H9 (cell line): ENCODE measurements around the gene UPP1. TPM values are rescaled to one million over a fixed set of nuclear protein-coding genes. Genes with fewer than 3 reads are reported as not detected.
A peak's percentile ranks its signal among the peaks of the same experiment; 100 is the strongest.

Source experiments
- DNase-seq: peaks from one replicate; pipeline ENCODE4 v3.0.0-alpha.2; 2017
- H2AFZ ChIP-seq: one replicate; pipeline ENCODE4 v1.6.1; 2013; ENCODE audit warnings: mild to moderate bottlenecking, low read length, control low read depth, moderate library complexity
- H2AK5ac ChIP-seq: 2 replicates; pipeline ENCODE4 v1.6.1; 2013; ENCODE audit warnings: low read length, control low read depth, mixed read lengths; ENCODE audit not compliant: insufficient read length
- H2BK120ac ChIP-seq: one replicate; pipeline ENCODE4 v1.6.1; 2013; ENCODE audit warnings: low read depth, mild to moderate bottlenecking, low read length, control low read depth, inconsistent platforms; ENCODE audit not compliant: poor library complexity, severe bottlenecking
- H2BK12ac ChIP-seq: 2 replicates; pipeline ENCODE4 v1.6.1; 2013; ENCODE audit warnings: low read length, control low read depth, mixed read lengths, low read depth; ENCODE audit not compliant: insufficient read length
- H2BK15ac ChIP-seq: 2 replicates; pipeline ENCODE4 v1.6.1; 2013; ENCODE audit warnings: low read depth, low read length, control low read depth
- H2BK20ac ChIP-seq: one replicate; pipeline ENCODE4 v1.6.1; 2013; ENCODE audit warnings: low read depth, mild to moderate bottlenecking, low read length, control low read depth, inconsistent platforms; ENCODE audit not compliant: poor library complexity, severe bottlenecking
- H2BK5ac ChIP-seq: 2 replicates; pipeline ENCODE4 v1.6.1; 2013; ENCODE audit warnings: low read length, control low read depth, mixed read lengths; ENCODE audit not compliant: insufficient read length
- H3K14ac ChIP-seq: 2 replicates; pipeline ENCODE4 v1.6.1; 2013; ENCODE audit warnings: low read length, control low read depth; ENCODE audit not compliant: insufficient read depth
- H3K18ac ChIP-seq: 2 replicates; pipeline ENCODE4 v1.6.1; 2013; ENCODE audit warnings: low read depth, mild to moderate bottlenecking, mixed read lengths, low read length, control low read depth; ENCODE audit not compliant: insufficient read length
- H3K23ac ChIP-seq: 2 replicates; pipeline ENCODE4 v1.6.1; 2013; ENCODE audit warnings: low read length, control low read depth, mixed read lengths, low read depth; ENCODE audit not compliant: insufficient read length
- H3K23me2 ChIP-seq: 2 replicates; pipeline ENCODE4 v1.6.1; 2013; ENCODE audit warnings: low read depth, mild to moderate bottlenecking, mixed read lengths, low read length, control low read depth; ENCODE audit not compliant: insufficient read length, poor library complexity, severe bottlenecking
- H3K27ac ChIP-seq: 2 replicates; pipeline ENCODE4 v1.5.1; 2013; ENCODE audit warnings: low read length, control low read depth, mixed read lengths, low read depth; ENCODE audit not compliant: insufficient read length
- H3K27me3 ChIP-seq: 2 replicates; pipeline ENCODE4 v1.6.1; 2013; ENCODE audit warnings: low read length, control low read depth, inconsistent platforms; ENCODE audit not compliant: insufficient read depth
- H3K4ac ChIP-seq: 2 replicates; pipeline ENCODE4 v1.6.1; 2013; ENCODE audit warnings: low read depth, mild to moderate bottlenecking, control low read depth, inconsistent platforms, low read length, moderate library complexity
- H3K4me1 ChIP-seq: 2 replicates; pipeline ENCODE4 v1.6.1; 2013; ENCODE audit warnings: low read length, control low read depth, inconsistent platforms; ENCODE audit not compliant: insufficient read depth
- H3K4me2 ChIP-seq: 2 replicates; pipeline ENCODE4 v1.6.1; 2013; ENCODE audit warnings: low read length, control low read depth, mixed read lengths; ENCODE audit not compliant: insufficient read length, insufficient read depth
- H3K56ac ChIP-seq: 2 replicates; pipeline ENCODE4 v1.6.1; 2013; ENCODE audit warnings: low read depth, mild to moderate bottlenecking, mixed read lengths, low read length, control low read depth; ENCODE audit not compliant: insufficient read length
- H3K79me1 ChIP-seq: 2 replicates; pipeline ENCODE4 v1.6.1; 2013; ENCODE audit warnings: low read depth, mild to moderate bottlenecking, moderate library complexity, low read length, control low read depth, inconsistent platforms; ENCODE audit not compliant: insufficient read depth, poor library complexity, severe bottlenecking
- H3K79me2 ChIP-seq: 2 replicates; pipeline ENCODE4 v1.6.1; 2013; ENCODE audit warnings: low read length, control low read depth, inconsistent platforms; ENCODE audit not compliant: insufficient read depth
- H3K9ac ChIP-seq: 2 replicates; pipeline ENCODE4 v1.6.1; 2013; ENCODE audit warnings: low read length, control low read depth, mixed read lengths; ENCODE audit not compliant: insufficient read length; ENCODE audit errors: extremely low read depth
- H3K9me3 ChIP-seq: one replicate; pipeline ENCODE4 v1.6.1; 2013; ENCODE audit warnings: low read depth, low read length, inconsistent platforms; ENCODE audit not compliant: control insufficient read depth
- H3T11ph ChIP-seq: one replicate; pipeline ENCODE4 v1.6.1; 2013; ENCODE audit warnings: mild to moderate bottlenecking, low read length, control low read depth, inconsistent platforms
- H4K20me1 ChIP-seq: one replicate; pipeline ENCODE4 v1.6.1; 2013; ENCODE audit not compliant: control insufficient read depth, insufficient read length, insufficient read depth
- H4K5ac ChIP-seq: 2 replicates; pipeline ENCODE4 v1.6.1; 2013; ENCODE audit warnings: low read depth, mild to moderate bottlenecking, mixed read lengths, low read length, control low read depth; ENCODE audit not compliant: insufficient read length
- H4K8ac ChIP-seq: replicated peaks from 2 replicates; pipeline ENCODE4 v1.6.1; 2013; ENCODE audit warnings: low read length, control low read depth, mixed read lengths, low read depth; ENCODE audit not compliant: insufficient read length
- H4K91ac ChIP-seq: 2 replicates; pipeline ENCODE4 v1.6.1; 2013; ENCODE audit warnings: low read depth, mild to moderate bottlenecking, moderate library complexity, mixed read lengths, low read length, control low read depth; ENCODE audit not compliant: insufficient read length
- H3K27ac Mint-ChIP-seq, 3 experiments: 2 replicates in 2 of 3; 3 replicates in 1 of 3; pipeline ENCODE4 v1.8.0; 2020 to 2021; ENCODE audit warnings: mixed read lengths in 3 of 3, mild to moderate bottlenecking in 1 of 3, moderate library complexity in 1 of 3
- H3K27me3 Mint-ChIP-seq: 2 replicates; pipeline ENCODE4 v1.8.0; 2021; ENCODE audit warnings: low read depth, mild to moderate bottlenecking, moderate library complexity, mixed read lengths
- H3K36me3 Mint-ChIP-seq, 3 experiments: 2 replicates in 2 of 3; 3 replicates in 1 of 3; pipeline ENCODE4 v1.8.0; 2020 to 2021; ENCODE audit warnings: low read depth in 3 of 3, mixed read lengths in 3 of 3; ENCODE audit not compliant: insufficient read depth in 1 of 3
- H3K4me1 Mint-ChIP-seq, 2 experiments: 2 replicates each; pipeline ENCODE4 v1.8.0; 2020; ENCODE audit warnings: mixed read lengths in 2 of 2
- H3K4me3 Mint-ChIP-seq, 2 experiments: 2 replicates in 1 of 2; 3 replicates in 1 of 2; pipeline ENCODE4 v1.8.0; 2020 to 2021; ENCODE audit warnings: mild to moderate bottlenecking in 2 of 2, mixed read lengths in 2 of 2, moderate library complexity in 1 of 2
- H3K9me3 Mint-ChIP-seq, 2 experiments: 2 replicates in 1 of 2; 3 replicates in 1 of 2; pipeline ENCODE4 v1.8.0; 2020; ENCODE audit warnings: mild to moderate bottlenecking in 2 of 2, mixed read lengths in 2 of 2, moderate library complexity in 1 of 2
- CTCF ChIP-seq: fragments of 200-600 bp; sonication (generic); conservative IDR thresholded peaks from 3 replicates; pipeline ENCODE4 v1.8.0; 2021; ENCODE audit warnings: antibody characterized with exemption, mild to moderate bottlenecking
- WGBS: extraction: QIAGEN DNeasy Blood & Tissue Kit; methylation state at CpG from one replicate; pipeline ENCODE4 v1.1.7; 2013; ENCODE audit warnings: missing lambda C conversion rate, low lambda C conversion rate, mixed read lengths; ENCODE audit not compliant: insufficient read length; ENCODE audit errors: extremely low coverage; 5-methylcytosine and 5-hydroxymethylcytosine counted together
- total RNA-seq: library from RNA; stranded (reverse); gene quantifications from 2 replicates; pipeline ENCODE4 v1.2.1, GENCODE V29; 2021

The UPP1 gene
- total RNA-seq, 1 experiment from 2014 or later: 34.2 TPM

- Histone ChIP-seq H4K20me1 (no peaks in the 10 kb centered on the region), H4K8ac (no peak overlapping the region), H3K56ac (no peak overlapping the region), H3K9ac (no peak overlapping the region), H3K23me2 (peaks cover 14% of the 10 kb centered on the region), H3K4me1 (peaks cover 9% of the 10 kb centered on the region; the same call in 1 of the 2 replicates), H3K18ac (peak overlapping the region; percentile 11), H3K4ac (no peak overlapping the region), H3K9me3 (no peaks in the 10 kb centered on the region), H2BK20ac (no peak overlapping the region), H3K79me1 (no peaks in the 10 kb centered on the region), H3K79me2 (0 out of 2 replicates have a peak, but pooled peaks cover 2% of the 10 kb centered on the region), H3K27me3 (no peaks in the 10 kb centered on the region), H2BK12ac (no peak overlapping the region), H3K27ac (peak overlapping the region; percentile 54), H2BK15ac (no peak overlapping the region), H4K91ac (no peak overlapping the region), H4K5ac (no peak overlapping the region), H2BK120ac (peak overlapping the region; percentile 88), H3K23ac (no peak overlapping the region), H2BK5ac (no peak overlapping the region), H2AFZ (no peak overlapping the region), H2AK5ac (no peak overlapping the region), H3K4me2 (no peak overlapping the region), H3K14ac (no peak overlapping the region; the same call in 1 of the 2 replicates), H3T11ph (no peak overlapping the region)
- peak overlapping the region; percentile 17 to 81 (median 49); a peak in 6 of 7 replicates for H3K27ac Mint-ChIP-seq
- no peak for TF ChIP-seq CTCF
- no peaks in the 10 kb centered on the region; a peak in 1 of 5 replicates for H3K9me3 Mint-ChIP-seq
- DNase-seq: no peak
- peaks cover 12 to 20% (median 16%) of the 10 kb centered on the region in 3 experiments; a peak in 6 of 7 replicates for H3K36me3 Mint-ChIP-seq
- H3K27me3 Mint-ChIP-seq: no peaks in the 10 kb centered on the region; the same call in none of the 2 replicates
- peaks cover 57 to 65% of the 10 kb centered on the region in 2 experiments for H3K4me1 Mint-ChIP-seq
- WGBS: no CpG with 5 or more reads among the region's 7 CpGs
- peak overlapping the region in 1 of 2 experiments; percentile 16; a peak in 2 of 5 replicates for H3K4me3 Mint-ChIP-seq
Measured at GRCh38 chr7:48087349-48087748, 1.7 kb upstream of the UPP1 start.
